Spleen (tissue), 7 donors: ENCODE measurements around the gene TTC38.

ENCODE experiments used
- CTCF ChIP-seq, 11 experiments: fragments of 200-600 bp in 7 of 11; fragments of 450-650 bp in 4 of 11; sonication (generic) in 4 of 11; IDR thresholded peaks in 8 of 11; conservative IDR thresholded peaks in 3 of 11; 1 replicate in 7 of 11; 2 replicates in 4 of 11; pipeline versions ENCODE4 v1.4.0 to v1.8.0; 2016 to 2021; ENCODE audit warnings: antibody characterized with exemption in 11 of 11, inconsistent platforms in 4 of 11, mild to moderate bottlenecking in 1 of 11
- POLR2A ChIP-seq, 3 donors: fragments of 450-650 bp; IDR thresholded peaks; one replicate each; pipeline ENCODE4 v1.5.1; 2017; ENCODE audit warnings: antibody characterized with exemption in 3 of 3, mild to moderate bottlenecking in 1 of 3
- donor health status: DM: no; HTN: no; CAD: no; lungs with moderate emphysema.
- donor health status: DM: no; HTN: no; CAD: no.
- donor health status: DM: no; HTN: no; CAD: no.

GRCh38 chr22:46299101-46299500 is 31.3 kb downstream of the TTC38 start:
- no peak for TF ChIP-seq POLR2A (IDR thresholded peaks at IDR 0.05)
- no peak for TF ChIP-seq CTCF (IDR thresholded peaks at IDR 0.05 in 8 of 11, conservative IDR thresholded peaks at IDR 0.05 in 3 of 11)
